SK-N-SH treated with all-trans-retinoic acid at 6 μM for 48 hours (cell line): ENCODE measurements around the gene MIGA2.

Experiments used
- ARNTL ChIP-seq: fragments of 450-650 bp; formaldehyde crosslinking; IDR thresholded peaks from 2 replicates; pipeline ENCODE4 v1.5.0; 2020; ENCODE audit warnings: low read depth, mild to moderate bottlenecking, moderate library complexity, borderline replicate concordance
- OSR1 ChIP-seq: fragments of 250-450 bp; sonication (Bioruptor Pico); IDR thresholded peaks from 2 replicates; pipeline ENCODE4 v1.8.0; 2022; ENCODE audit warnings: moderate library complexity, mild to moderate bottlenecking, inconsistent platforms
- SNAI2 ChIP-seq: fragments of 250-450 bp; sonication (Bioruptor Pico); IDR thresholded peaks from 2 replicates; pipeline ENCODE4 v1.5.0; 2020; ENCODE audit warnings: mild to moderate bottlenecking, moderate library complexity
- TCF4 ChIP-seq: fragments of 250-450 bp; sonication (Bioruptor Pico); IDR thresholded peaks from 2 replicates; pipeline ENCODE4 v1.8.0; 2021; ENCODE audit warnings: mild to moderate bottlenecking, moderate library complexity, borderline replicate concordance
- ZFP30 ChIP-seq: fragments of 450-650 bp; formaldehyde crosslinking; IDR thresholded peaks from 2 replicates; pipeline ENCODE4 v1.5.0; 2022; ENCODE audit warnings: mild to moderate bottlenecking, moderate library complexity

DNA sequence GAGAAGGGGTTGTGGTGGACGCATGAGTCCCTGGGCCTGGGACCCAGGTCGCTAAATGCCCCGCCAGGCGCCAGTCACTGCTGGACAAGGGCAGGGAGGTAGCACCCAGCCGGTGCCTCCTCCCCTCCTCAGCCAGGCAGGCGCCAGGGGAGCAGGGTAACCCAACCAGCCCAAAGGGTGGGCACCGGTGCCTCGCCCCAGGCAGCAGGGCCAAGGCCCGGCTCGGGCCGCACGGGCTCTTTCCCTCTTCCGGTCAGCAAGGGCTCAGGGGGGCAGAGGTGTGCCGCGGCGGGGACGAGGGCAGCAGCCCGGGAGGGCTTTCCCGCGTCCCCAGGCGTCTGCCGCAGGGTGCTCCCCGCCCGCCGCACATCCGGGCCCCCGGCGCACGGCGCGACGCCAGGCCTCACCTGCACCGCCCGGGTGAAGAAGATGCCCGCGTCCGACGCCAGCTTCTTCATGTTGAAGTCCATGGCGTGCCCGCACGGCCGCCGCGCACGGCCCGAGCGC, 8.7 kb upstream of the MIGA2 start:
- TF ChIP-seq ZFP30 (CRISPR knock-in tag) (no peak), SNAI2 (no peak), ARNTL (no peak), OSR1 (CRISPR knock-in tag) (no peak), TCF4 (CRISPR knock-in tag) (no peak)
